ENCODE results near the gene PALLD. TPM values are rescaled to one million over a fixed set of nuclear protein-coding genes. Genes with fewer than 3 reads are reported as not detected.

Gene PALLD
- total and polyA plus RNA-seq, 2 of the 8 experiments (the other 6 are each of a cell fraction or from before 2014, with no cell fraction given), result 10.5 to 25.0 TPM

DNA sequence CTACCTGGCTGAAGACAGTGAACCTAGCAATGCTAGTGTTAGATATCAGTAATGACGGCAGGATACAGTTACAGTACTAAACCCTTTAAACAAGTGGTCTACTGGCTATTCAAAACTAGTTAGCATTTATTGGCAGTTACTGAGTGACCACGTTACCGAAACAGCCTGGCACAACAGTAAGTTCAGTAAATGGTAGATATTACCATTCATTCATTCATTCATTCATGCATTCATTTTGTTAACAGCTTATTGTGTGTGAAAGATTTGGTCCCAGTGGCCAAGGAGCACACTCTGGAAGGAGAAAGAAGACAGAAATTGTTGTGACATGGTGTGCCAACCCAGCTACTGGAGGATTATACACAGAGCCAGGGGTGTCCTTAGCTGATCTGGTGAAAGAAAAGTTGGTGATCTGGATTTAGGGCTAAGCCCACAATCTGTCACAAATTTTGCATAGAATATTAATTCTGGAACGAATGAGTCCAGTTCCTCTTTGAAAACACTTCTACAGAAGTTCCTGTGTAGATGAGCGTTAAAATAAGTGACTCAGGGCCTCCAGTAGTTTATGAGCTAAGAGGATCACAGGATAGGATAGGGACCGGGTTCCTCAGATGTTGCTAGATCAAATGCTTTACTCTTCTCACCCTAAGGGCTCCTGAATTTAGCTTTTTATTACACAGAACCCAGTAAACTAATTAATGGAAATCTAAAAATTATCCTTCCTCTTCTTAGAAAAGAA is 334.1 kb downstream of the PALLD start (continued):
- TF ChIP-seq, protein P1, sequence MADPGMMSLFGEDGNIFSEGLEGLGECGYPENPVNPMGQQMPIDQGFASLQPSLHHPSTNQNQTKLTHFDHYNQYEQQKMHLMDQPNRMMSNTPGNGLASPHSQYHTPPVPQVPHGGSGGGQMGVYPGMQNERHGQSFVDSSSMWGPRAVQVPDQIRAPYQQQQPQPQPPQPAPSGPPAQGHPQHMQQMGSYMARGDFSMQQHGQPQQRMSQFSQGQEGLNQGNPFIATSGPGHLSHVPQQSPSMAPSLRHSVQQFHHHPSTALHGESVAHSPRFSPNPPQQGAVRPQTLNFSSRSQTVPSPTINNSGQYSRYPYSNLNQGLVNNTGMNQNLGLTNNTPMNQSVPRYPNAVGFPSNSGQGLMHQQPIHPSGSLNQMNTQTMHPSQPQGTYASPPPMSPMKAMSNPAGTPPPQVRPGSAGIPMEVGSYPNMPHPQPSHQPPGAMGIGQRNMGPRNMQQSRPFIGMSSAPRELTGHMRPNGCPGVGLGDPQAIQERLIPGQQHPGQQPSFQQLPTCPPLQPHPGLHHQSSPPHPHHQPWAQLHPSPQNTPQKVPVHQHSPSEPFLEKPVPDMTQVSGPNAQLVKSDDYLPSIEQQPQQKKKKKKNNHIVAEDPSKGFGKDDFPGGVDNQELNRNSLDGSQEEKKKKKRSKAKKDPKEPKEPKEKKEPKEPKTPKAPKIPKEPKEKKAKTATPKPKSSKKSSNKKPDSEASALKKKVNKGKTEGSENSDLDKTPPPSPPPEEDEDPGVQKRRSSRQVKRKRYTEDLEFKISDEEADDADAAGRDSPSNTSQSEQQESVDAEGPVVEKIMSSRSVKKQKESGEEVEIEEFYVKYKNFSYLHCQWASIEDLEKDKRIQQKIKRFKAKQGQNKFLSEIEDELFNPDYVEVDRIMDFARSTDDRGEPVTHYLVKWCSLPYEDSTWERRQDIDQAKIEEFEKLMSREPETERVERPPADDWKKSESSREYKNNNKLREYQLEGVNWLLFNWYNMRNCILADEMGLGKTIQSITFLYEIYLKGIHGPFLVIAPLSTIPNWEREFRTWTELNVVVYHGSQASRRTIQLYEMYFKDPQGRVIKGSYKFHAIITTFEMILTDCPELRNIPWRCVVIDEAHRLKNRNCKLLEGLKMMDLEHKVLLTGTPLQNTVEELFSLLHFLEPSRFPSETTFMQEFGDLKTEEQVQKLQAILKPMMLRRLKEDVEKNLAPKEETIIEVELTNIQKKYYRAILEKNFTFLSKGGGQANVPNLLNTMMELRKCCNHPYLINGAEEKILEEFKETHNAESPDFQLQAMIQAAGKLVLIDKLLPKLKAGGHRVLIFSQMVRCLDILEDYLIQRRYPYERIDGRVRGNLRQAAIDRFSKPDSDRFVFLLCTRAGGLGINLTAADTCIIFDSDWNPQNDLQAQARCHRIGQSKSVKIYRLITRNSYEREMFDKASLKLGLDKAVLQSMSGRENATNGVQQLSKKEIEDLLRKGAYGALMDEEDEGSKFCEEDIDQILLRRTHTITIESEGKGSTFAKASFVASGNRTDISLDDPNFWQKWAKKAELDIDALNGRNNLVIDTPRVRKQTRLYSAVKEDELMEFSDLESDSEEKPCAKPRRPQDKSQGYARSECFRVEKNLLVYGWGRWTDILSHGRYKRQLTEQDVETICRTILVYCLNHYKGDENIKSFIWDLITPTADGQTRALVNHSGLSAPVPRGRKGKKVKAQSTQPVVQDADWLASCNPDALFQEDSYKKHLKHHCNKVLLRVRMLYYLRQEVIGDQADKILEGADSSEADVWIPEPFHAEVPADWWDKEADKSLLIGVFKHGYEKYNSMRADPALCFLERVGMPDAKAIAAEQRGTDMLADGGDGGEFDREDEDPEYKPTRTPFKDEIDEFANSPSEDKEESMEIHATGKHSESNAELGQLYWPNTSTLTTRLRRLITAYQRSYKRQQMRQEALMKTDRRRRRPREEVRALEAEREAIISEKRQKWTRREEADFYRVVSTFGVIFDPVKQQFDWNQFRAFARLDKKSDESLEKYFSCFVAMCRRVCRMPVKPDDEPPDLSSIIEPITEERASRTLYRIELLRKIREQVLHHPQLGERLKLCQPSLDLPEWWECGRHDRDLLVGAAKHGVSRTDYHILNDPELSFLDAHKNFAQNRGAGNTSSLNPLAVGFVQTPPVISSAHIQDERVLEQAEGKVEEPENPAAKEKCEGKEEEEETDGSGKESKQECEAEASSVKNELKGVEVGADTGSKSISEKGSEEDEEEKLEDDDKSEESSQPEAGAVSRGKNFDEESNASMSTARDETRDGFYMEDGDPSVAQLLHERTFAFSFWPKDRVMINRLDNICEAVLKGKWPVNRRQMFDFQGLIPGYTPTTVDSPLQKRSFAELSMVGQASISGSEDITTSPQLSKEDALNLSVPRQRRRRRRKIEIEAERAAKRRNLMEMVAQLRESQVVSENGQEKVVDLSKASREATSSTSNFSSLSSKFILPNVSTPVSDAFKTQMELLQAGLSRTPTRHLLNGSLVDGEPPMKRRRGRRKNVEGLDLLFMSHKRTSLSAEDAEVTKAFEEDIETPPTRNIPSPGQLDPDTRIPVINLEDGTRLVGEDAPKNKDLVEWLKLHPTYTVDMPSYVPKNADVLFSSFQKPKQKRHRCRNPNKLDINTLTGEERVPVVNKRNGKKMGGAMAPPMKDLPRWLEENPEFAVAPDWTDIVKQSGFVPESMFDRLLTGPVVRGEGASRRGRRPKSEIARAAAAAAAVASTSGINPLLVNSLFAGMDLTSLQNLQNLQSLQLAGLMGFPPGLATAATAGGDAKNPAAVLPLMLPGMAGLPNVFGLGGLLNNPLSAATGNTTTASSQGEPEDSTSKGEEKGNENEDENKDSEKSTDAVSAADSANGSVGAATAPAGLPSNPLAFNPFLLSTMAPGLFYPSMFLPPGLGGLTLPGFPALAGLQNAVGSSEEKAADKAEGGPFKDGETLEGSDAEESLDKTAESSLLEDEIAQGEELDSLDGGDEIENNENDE (IDR thresholded peaks at IDR 0.05; ENCODE audit: insufficient replicate concordance, low read length), result no peak
- TF ChIP-seq NRF1 (IDR thresholded peaks at IDR 0.05; ENCODE audit: low read depth, low read length) (no peak), CBX5 (IDR thresholded peaks at IDR 0.05; ENCODE audit: low read depth, low read length) (no peak), KDM5A (IDR thresholded peaks at IDR 0.05; ENCODE audit: low read length) (no peak)
- TF ChIP-seq, protein P2, sequence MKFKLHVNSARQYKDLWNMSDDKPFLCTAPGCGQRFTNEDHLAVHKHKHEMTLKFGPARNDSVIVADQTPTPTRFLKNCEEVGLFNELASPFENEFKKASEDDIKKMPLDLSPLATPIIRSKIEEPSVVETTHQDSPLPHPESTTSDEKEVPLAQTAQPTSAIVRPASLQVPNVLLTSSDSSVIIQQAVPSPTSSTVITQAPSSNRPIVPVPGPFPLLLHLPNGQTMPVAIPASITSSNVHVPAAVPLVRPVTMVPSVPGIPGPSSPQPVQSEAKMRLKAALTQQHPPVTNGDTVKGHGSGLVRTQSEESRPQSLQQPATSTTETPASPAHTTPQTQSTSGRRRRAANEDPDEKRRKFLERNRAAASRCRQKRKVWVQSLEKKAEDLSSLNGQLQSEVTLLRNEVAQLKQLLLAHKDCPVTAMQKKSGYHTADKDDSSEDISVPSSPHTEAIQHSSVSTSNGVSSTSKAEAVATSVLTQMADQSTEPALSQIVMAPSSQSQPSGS (IDR thresholded peaks at IDR 0.05; ENCODE audit: low read length), result no peak

Data from H1 (cell line).